ENCODE results near the gene CD27.
"Not testable (repeated sequence)": the region's sequence is repeated elsewhere in the genome, so short reads cannot be mapped to it uniquely, and the experiment has no call there.

The CD27 gene

GRCh38 chr12:6477601-6478377, 33.0 kb downstream of the CD27 start:
- H3K27me3 ChIP-seq (ENCODE audit: control insufficient read depth, insufficient read depth, low read length); H3K9me3 ChIP-seq (ENCODE audit: control insufficient read depth, insufficient read depth, low read length); H3K4me3 ChIP-seq (ENCODE audit: low read depth, low read length); H3K4me1 ChIP-seq (ENCODE audit: control insufficient read depth, insufficient read depth, low read length); H3K36me3 ChIP-seq (ENCODE audit: control insufficient read depth, insufficient read depth, low read length); H3K9ac ChIP-seq (ENCODE audit: low read depth, low read length): not testable (repeated sequence)

DNA sequence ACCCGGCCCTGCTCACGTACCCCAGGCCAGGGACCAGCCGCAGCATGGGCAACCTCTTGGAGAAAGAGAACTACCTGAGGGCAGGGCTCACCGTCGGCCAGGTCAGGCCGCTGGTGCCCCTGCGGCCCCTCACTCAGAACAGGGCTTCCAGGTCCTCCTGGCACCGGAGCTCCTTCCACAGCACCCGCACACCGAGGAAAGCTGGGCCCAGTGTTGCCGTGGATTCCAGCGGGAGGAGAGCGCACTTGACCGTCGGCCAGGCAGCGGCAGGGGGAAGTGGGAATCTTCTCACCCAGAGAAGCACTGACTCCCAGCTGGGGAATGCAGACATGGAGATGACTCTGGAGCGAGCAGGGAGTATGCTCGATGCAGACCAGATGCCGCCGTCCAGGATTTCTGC, 33.7 kb downstream of the CD27 start:
- no peaks in the 10 kb centered on the region for H3K4me1 ChIP-seq (ENCODE audit: control insufficient read depth, insufficient read depth, low read length)
- H3K9ac ChIP-seq (ENCODE audit: low read depth, low read length) = no peak overlapping the region
- peaks cover 4% of the 10 kb centered on the region for H3K27me3 ChIP-seq (ENCODE audit: control insufficient read depth, insufficient read depth, low read length)
- H3K36me3 ChIP-seq (ENCODE audit: control insufficient read depth, insufficient read depth, low read length) = no peaks in the 10 kb centered on the region
- no peaks in the 10 kb centered on the region for H3K9me3 ChIP-seq (ENCODE audit: control insufficient read depth, insufficient read depth, low read length)
- H3K4me3 ChIP-seq (ENCODE audit: low read depth, low read length) = no peak overlapping the region

DNA sequence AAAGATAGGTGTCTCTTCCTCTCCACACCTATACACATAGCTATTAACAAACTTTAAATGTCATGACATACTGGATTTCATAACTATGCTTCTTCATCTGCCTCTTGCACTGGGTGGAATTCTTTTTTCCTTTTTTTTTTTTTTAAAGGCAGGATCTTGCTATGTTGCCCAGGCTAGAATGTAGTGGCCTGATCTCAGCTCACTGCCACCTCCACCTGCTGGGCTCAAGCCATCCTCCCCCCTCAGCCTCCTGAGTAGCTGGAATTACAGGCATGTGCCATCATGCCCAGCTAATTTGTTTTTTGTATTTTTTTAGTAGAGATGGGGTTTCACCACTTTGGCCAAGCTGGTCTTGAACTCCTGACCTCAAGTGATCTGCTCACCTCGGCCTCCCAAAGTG, 43.5 kb downstream of the CD27 start:
- Histone ChIP-seq H3K9ac (ENCODE audit: low read depth, low read length) (no peak overlapping the region), H3K9me3 (ENCODE audit: control insufficient read depth, insufficient read depth, low read length) (no peaks in the 10 kb centered on the region), H3K27me3 (ENCODE audit: control insufficient read depth, insufficient read depth, low read length) (no peaks in the 10 kb centered on the region), H3K4me1 (ENCODE audit: control insufficient read depth, insufficient read depth, low read length) (no peaks in the 10 kb centered on the region), H3K4me3 (ENCODE audit: low read depth, low read length) (no peak overlapping the region), H3K36me3 (ENCODE audit: control insufficient read depth, insufficient read depth, low read length) (peaks cover 10% of the 10 kb centered on the region)

- H3K9me3 ChIP-seq (ENCODE audit: control insufficient read depth, insufficient read depth, low read length) = no peaks in the 10 kb centered on the region
- H3K36me3 ChIP-seq (ENCODE audit: control insufficient read depth, insufficient read depth, low read length) = peaks cover 10% of the 10 kb centered on the region
- H3K4me1 ChIP-seq (ENCODE audit: control insufficient read depth, insufficient read depth, low read length) = no peaks in the 10 kb centered on the region
- no peak overlapping the region for H3K4me3 ChIP-seq (ENCODE audit: low read depth, low read length)
- no peak overlapping the region for H3K9ac ChIP-seq (ENCODE audit: low read depth, low read length)
- H3K27me3 ChIP-seq (ENCODE audit: control insufficient read depth, insufficient read depth, low read length) = no peaks in the 10 kb centered on the region
Observed at GRCh38 chr12:6489449-6489848, 44.7 kb downstream of the CD27 start.

DNA sequence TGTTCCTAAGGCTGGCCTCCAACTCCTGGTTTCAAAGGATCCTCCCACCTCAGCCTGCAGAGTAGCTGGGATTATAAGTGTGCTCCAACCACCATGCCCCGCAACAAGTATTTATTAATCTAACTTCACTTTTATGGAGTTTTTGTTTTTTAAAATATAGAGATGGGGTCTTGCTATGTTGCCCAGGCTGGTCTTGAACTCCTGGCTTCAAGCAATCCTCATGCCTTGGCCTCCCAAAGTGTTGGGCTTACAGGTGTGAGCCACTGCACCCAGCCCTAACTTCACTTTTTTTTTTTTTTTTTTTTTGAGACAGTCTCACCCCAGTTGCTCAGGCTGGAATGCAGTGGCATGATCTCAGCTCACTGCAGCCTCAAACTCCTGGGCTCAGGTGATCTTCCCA, 45.9 kb downstream of the CD27 start:
- H3K4me1 ChIP-seq (ENCODE audit: control insufficient read depth, insufficient read depth, low read length); H3K4me3 ChIP-seq (ENCODE audit: low read depth, low read length); H3K9ac ChIP-seq (ENCODE audit: low read depth, low read length); H3K9me3 ChIP-seq (ENCODE audit: control insufficient read depth, insufficient read depth, low read length); H3K27me3 ChIP-seq (ENCODE audit: control insufficient read depth, insufficient read depth, low read length): not testable (repeated sequence)
- peaks cover 16% of the 10 kb centered on the region for H3K36me3 ChIP-seq (ENCODE audit: control insufficient read depth, insufficient read depth, low read length)

DNA sequence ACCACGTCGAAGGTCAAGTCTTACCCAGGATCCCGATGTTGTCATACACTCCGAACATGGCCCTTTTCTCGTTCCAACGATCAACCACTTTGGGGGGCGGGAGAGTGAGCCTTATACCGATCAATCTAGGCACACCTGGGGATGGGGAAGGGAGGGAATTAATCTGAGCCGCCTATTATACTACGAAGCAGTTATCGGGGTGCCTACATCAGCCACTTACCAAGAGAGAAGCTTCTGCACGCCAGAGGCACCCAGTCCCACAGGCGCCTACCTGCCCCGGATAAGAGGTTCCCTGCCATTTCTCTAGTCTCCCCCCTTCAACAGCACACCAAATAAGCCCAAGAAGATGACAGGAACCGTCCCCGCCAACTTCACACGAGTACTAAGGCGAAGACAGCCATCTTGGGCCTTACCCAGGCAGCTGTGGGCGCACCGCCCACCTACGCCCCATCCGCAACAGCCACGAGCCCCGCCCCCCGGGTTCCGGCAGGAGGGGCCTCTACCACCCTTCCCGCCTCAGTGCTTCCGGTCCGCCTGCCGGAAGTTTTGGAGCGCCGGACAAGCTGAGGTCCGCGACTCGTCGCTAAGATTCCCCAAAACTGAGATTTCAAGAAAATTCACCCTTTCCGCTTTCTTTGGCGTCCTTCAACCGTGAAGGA, 48.2 kb downstream of the CD27 start, which contains the start of gene MRPL51:
TSS of gene MRPL51 (minus strand) at position 425 of the 659 bp plus-strand sequence. CDS start at position 299, 126 bp downstream.
- Histone ChIP-seq H3K9me3 (ENCODE audit: control insufficient read depth, insufficient read depth, low read length) (no peaks in the 10 kb centered on the region), H3K4me3 (ENCODE audit: low read depth, low read length) (peak within 1 kb of the TSS; percentile 94), H3K9ac (ENCODE audit: low read depth, low read length) (peak within 1 kb of the TSS; percentile 86), H3K36me3 (ENCODE audit: control insufficient read depth, insufficient read depth, low read length) (peaks cover 29% of the 10 kb centered on the region), H3K4me1 (ENCODE audit: control insufficient read depth, insufficient read depth, low read length) (peaks cover 7% of the 10 kb centered on the region), H3K27me3 (ENCODE audit: control insufficient read depth, insufficient read depth, low read length) (no peaks in the 10 kb centered on the region)

DNA sequence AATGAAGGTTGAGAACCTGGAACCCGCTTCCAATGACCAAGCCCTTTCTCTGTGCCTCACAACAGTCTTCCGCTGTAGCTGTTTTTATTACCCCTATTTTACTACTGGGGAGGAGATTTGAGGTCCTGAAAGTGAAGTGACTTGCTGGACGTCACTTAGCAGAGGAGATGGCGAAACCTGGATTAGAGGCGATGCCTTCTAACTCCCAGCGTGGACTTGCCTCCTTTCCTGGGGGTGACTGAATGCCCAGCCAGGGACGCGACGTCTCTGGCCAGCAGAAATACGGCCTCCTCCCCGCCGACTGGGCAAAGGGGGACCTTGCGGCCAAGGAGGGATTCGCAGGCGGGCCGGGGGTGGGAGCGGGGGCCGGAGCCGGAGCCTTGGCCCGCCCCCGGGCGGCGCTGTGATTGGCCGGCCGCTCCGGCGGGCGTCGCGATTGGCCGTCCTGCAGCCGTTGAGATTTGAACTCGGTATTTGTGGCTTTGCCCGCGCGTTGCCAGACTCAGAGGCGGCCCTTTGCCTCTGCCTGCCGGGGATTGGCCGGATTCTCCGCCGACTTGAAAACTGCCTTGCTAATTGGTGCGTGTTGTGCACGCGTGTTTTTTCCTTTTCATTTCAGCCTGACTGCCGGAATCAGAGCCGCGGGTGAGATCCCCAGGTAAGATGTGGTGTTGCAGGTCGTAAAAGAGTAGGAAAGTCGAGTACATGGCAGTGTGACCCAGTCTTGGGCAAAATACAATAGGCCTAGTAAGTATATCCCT, 48.9 kb downstream of the CD27 start, which contains the start of gene NCAPD2:
TSS of gene NCAPD2 (plus strand) at position 606 of the 761 bp plus-strand sequence. CDS start 997 bp downstream, outside the sequence.
- Histone ChIP-seq H3K4me1 (ENCODE audit: control insufficient read depth, insufficient read depth, low read length) (peaks cover 7% of the 10 kb centered on the region), H3K9ac (ENCODE audit: low read depth, low read length) (peak within 1 kb of the TSS; percentile 86), H3K27me3 (ENCODE audit: control insufficient read depth, insufficient read depth, low read length) (no peaks in the 10 kb centered on the region), H3K36me3 (ENCODE audit: control insufficient read depth, insufficient read depth, low read length) (peaks cover 29% of the 10 kb centered on the region), H3K9me3 (ENCODE audit: control insufficient read depth, insufficient read depth, low read length) (no peaks in the 10 kb centered on the region), H3K4me3 (ENCODE audit: low read depth, low read length) (peak within 1 kb of the TSS; percentile 94)

DNA sequence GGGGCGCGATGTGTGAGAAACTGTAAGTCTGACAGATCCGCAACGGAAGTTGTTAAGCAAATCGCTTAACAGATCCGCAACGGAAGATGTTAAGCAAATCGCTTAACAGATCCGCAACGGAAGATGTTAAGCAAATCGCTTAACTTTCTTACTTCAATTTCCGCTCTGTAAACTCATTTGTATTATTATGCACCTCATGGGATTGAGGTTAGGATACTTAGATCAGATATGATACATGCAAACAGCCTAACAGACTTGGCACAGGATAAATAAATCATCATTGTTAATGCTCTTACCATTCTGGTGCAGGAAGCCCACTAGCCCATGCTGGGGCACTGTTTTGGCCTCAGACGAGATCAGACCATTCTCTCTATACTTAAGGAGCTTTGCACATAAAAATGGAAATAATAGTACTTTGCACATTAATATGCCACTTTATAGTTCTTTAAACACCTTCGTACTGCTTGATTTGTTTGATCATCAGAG, 49.5 kb downstream of the CD27 start:
- H3K4me1 ChIP-seq (ENCODE audit: control insufficient read depth, insufficient read depth, low read length) = peaks cover 7% of the 10 kb centered on the region
- peak overlapping the region; percentile 94 for H3K4me3 ChIP-seq (ENCODE audit: low read depth, low read length)
- H3K36me3 ChIP-seq (ENCODE audit: control insufficient read depth, insufficient read depth, low read length) = peaks cover 33% of the 10 kb centered on the region
- H3K27me3 ChIP-seq (ENCODE audit: control insufficient read depth, insufficient read depth, low read length) = no peaks in the 10 kb centered on the region
- H3K9me3 ChIP-seq (ENCODE audit: control insufficient read depth, insufficient read depth, low read length) = no peaks in the 10 kb centered on the region
- peak overlapping the region; percentile 79 for H3K9ac ChIP-seq (ENCODE audit: low read depth, low read length)

DNA sequence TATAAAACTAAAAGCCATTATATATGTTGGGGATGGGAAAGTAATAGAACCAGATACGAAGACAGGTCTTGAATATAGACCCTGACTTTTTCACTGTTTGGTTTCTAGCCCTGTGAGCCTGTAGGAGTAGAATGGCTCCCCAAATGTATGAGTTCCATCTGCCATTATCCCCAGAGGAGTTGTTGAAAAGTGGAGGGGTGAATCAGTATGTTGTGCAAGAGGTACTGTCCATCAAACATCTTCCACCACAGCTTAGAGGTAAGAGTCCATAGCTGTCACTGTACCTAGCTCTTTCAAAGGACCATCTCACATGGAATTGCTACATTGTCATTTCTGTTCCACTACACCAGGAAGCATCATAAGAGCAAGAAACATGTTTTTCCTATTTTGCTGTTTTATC, 50.2 kb downstream of the CD27 start:
- H3K4me1 ChIP-seq (ENCODE audit: control insufficient read depth, insufficient read depth, low read length) = peaks cover 7% of the 10 kb centered on the region
- H3K4me3 ChIP-seq (ENCODE audit: low read depth, low read length) = peak overlapping the region; percentile 94
- peaks cover 36% of the 10 kb centered on the region for H3K36me3 ChIP-seq (ENCODE audit: control insufficient read depth, insufficient read depth, low read length)
- H3K9me3 ChIP-seq (ENCODE audit: control insufficient read depth, insufficient read depth, low read length) = no peaks in the 10 kb centered on the region
- no peaks in the 10 kb centered on the region for H3K27me3 ChIP-seq (ENCODE audit: control insufficient read depth, insufficient read depth, low read length)
- peak overlapping the region; percentile 26 for H3K9ac ChIP-seq (ENCODE audit: low read depth, low read length)

DNA sequence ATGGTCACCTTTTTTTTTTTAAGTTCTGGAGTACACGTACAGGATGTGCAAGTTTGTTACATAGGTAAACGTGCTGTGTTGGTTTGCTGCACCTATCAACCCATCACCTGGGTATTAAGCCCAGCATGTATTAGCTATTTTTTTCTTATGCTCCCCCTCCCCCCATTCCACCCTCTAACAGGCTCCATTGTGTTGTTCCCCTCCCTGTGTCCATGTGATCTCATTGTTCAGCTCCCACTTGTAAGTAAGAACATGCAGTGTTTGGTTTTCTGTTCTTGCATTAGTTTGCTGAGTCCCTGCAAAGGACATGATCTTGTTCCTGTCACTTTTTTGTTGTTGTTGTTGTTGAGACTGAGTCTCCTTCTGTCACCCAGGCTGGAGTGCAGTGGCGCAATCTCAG, 52.5 kb downstream of the CD27 start:
- not testable (repeated sequence) for H3K9ac ChIP-seq (ENCODE audit: low read depth, low read length); H3K4me1 ChIP-seq (ENCODE audit: control insufficient read depth, insufficient read depth, low read length); H3K4me3 ChIP-seq (ENCODE audit: low read depth, low read length); H3K27me3 ChIP-seq (ENCODE audit: control insufficient read depth, insufficient read depth, low read length); H3K9me3 ChIP-seq (ENCODE audit: control insufficient read depth, insufficient read depth, low read length)
- H3K36me3 ChIP-seq (ENCODE audit: control insufficient read depth, insufficient read depth, low read length) = peaks cover 27% of the 10 kb centered on the region

GRCh38 chr12:6500466-6500865, 55.7 kb downstream of the CD27 start:
- no peaks in the 10 kb centered on the region for H3K4me1 ChIP-seq (ENCODE audit: control insufficient read depth, insufficient read depth, low read length)
- peaks cover 25% of the 10 kb centered on the region for H3K36me3 ChIP-seq (ENCODE audit: control insufficient read depth, insufficient read depth, low read length)
- no peak overlapping the region for H3K4me3 ChIP-seq (ENCODE audit: low read depth, low read length)
- no peak overlapping the region for H3K9ac ChIP-seq (ENCODE audit: low read depth, low read length)
- no peaks in the 10 kb centered on the region for H3K27me3 ChIP-seq (ENCODE audit: control insufficient read depth, insufficient read depth, low read length)
- H3K9me3 ChIP-seq (ENCODE audit: control insufficient read depth, insufficient read depth, low read length) = no peaks in the 10 kb centered on the region
